ENCODE results near the gene PABPC3. TPM values are rescaled to one million over a fixed set of nuclear protein-coding genes. Genes with fewer than 3 reads are reported as not detected.
A peak's percentile ranks its signal among the peaks of the same experiment; 100 is the strongest.

Gene PABPC3
- total and polyA plus RNA-seq, 9 donors = 0.09 to 0.83 (median 0.62) TPM

GRCh38 chr13:25110956-25111584 lies 15.1 kb downstream of the PABPC3 start:
- 50% methylated on average over 1 of the region's 1 CpG for WGBS (ENCODE audit: insufficient coverage)
- Histone ChIP-seq H3K27me3 (ENCODE audit: control insufficient read depth, insufficient read depth, low read length) (peaks cover 3% of the 10 kb centered on the region), H3K4me1 (ENCODE audit: control insufficient read depth, insufficient read depth, low read length) (no peaks in the 10 kb centered on the region), H3K27ac (ENCODE audit: low read length) (no peak overlapping the region), H3K36me3 (ENCODE audit: control insufficient read depth, insufficient read depth, low read length) (no peaks in the 10 kb centered on the region), H3K4me3 (ENCODE audit: low read length) (no peak overlapping the region), H3K9me3 (replicated peaks; ENCODE audit: control insufficient read depth, low read depth, low read length) (no peaks in the 10 kb centered on the region)
- no peak for DNase-seq

- DNase-seq = no peak
- no peaks in the 10 kb centered on the region for H3K9me3 ChIP-seq (replicated peaks; ENCODE audit: control insufficient read depth, low read depth, low read length)
- no peak overlapping the region for H3K27ac ChIP-seq (ENCODE audit: low read length)
- no CpG with 5 or more reads among the region's 2 CpGs for WGBS (ENCODE audit: insufficient coverage)
- H3K4me3 ChIP-seq (ENCODE audit: low read length) = no peak overlapping the region
- H3K36me3 ChIP-seq (ENCODE audit: control insufficient read depth, insufficient read depth, low read length) = no peaks in the 10 kb centered on the region
- peaks cover 3% of the 10 kb centered on the region for H3K27me3 ChIP-seq (ENCODE audit: control insufficient read depth, insufficient read depth, low read length)
- no peaks in the 10 kb centered on the region for H3K4me1 ChIP-seq (ENCODE audit: control insufficient read depth, insufficient read depth, low read length)
These were observed 15.6 kb downstream of the PABPC3 start for GRCh38 chr13:25111585-25111956.

- Histone ChIP-seq H3K4me3 (ENCODE audit: low read length) (no peak overlapping the region), H3K36me3 (ENCODE audit: control insufficient read depth, insufficient read depth, low read length) (no peaks in the 10 kb centered on the region), H3K4me1 (ENCODE audit: control insufficient read depth, insufficient read depth, low read length) (no peaks in the 10 kb centered on the region), H3K9me3 (replicated peaks; ENCODE audit: control insufficient read depth, low read depth, low read length) (no peaks in the 10 kb centered on the region), H3K27me3 (ENCODE audit: control insufficient read depth, insufficient read depth, low read length) (peaks cover 4% of the 10 kb centered on the region), H3K27ac (ENCODE audit: low read length) (no peak overlapping the region)
- 29% methylated on average over 1 of the region's 3 CpGs for WGBS (ENCODE audit: insufficient coverage)
- DNase-seq = peak; percentile 8
These were observed 16.8 kb downstream of the PABPC3 start for GRCh38 chr13:25112695-25113255.

DNA sequence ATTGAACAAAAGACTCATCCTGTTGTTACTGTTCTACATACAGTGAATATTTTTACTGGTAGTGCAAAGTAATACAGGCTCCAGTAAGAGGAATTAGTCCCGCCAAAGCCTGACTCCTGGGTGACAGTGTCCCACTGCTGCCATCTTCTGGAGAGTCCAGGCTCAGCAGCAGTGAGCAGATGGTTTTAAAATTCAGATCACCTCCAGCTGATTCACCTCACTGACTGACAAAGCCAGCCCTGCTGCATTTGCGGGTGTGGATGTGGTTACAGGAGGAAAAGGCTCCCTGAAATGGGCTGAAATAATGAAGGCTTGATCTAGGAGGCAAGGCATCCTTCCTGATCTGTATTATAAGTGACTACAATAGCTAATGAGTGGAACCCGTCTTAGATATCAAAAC lies 18.3 kb downstream of the PABPC3 start:
- Histone ChIP-seq H3K4me3 (ENCODE audit: low read length) (no peak overlapping the region), H3K9me3 (replicated peaks; ENCODE audit: control insufficient read depth, low read depth, low read length) (no peaks in the 10 kb centered on the region), H3K4me1 (ENCODE audit: control insufficient read depth, insufficient read depth, low read length) (no peaks in the 10 kb centered on the region), H3K36me3 (ENCODE audit: control insufficient read depth, insufficient read depth, low read length) (no peaks in the 10 kb centered on the region), H3K27ac (ENCODE audit: low read length) (no peak overlapping the region), H3K27me3 (ENCODE audit: control insufficient read depth, insufficient read depth, low read length) (peaks cover 4% of the 10 kb centered on the region)
- peak; percentile 85 for DNase-seq
- WGBS (ENCODE audit: insufficient coverage) = 0% methylated on average over 1 of the region's 3 CpGs

GRCh38 chr13:25116044-25116443 lies 20.1 kb downstream of the PABPC3 start:
- Histone ChIP-seq H3K27me3 (ENCODE audit: control insufficient read depth, insufficient read depth, low read length) (peaks cover 4% of the 10 kb centered on the region), H3K9me3 (replicated peaks; ENCODE audit: control insufficient read depth, low read depth, low read length) (no peaks in the 10 kb centered on the region), H3K4me1 (ENCODE audit: control insufficient read depth, insufficient read depth, low read length) (no peaks in the 10 kb centered on the region), H3K27ac (ENCODE audit: low read length) (no peak overlapping the region), H3K36me3 (ENCODE audit: control insufficient read depth, insufficient read depth, low read length) (no peaks in the 10 kb centered on the region), H3K4me3 (ENCODE audit: low read length) (no peak overlapping the region)
- no peak for DNase-seq
- whole genome bisulfite sequencing (ENCODE audit: insufficient coverage) = 86% methylated on average over 2 of the region's 3 CpGs

- WGBS (ENCODE audit: insufficient coverage) = 78% methylated on average over 16 of the region's 16 CpGs
- Histone ChIP-seq H3K27me3 (ENCODE audit: control insufficient read depth, insufficient read depth, low read length) (peaks cover 4% of the 10 kb centered on the region), H3K4me1 (ENCODE audit: control insufficient read depth, insufficient read depth, low read length) (no peaks in the 10 kb centered on the region)
These were observed 21.4 kb downstream of the PABPC3 start for GRCh38 chr13:25117312-25117711.

DNA sequence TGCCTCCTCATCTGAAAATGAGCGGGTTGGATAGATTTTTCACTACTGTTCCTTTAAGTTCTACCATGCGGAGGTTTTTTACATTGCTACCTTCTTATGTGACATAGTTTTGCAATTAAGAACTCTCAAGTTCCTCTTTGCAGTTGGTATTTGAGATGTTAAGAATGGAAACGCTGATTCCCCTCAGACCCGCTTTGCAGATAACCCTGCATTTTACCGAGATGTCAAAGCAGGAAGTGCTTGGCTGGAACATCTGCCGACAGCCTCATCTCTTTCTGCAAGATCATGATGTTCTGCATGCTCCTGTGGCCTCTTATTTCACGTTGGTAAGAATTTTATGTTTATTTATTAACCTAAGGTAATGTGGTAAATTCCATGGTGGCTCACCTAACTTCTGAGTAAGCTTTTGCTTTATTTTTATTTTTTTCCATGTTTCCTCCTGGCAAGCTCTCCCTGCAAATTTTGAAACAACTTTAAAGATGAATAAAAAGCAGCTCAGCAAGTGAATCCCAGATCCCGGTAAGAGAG lies 22.5 kb downstream of the PABPC3 start:
- WGBS (ENCODE audit: insufficient coverage) = 42% methylated on average over 3 of the region's 8 CpGs
- no peak for DNase-seq

More at GRCh38 chr13:25117312-25117711, 21.4 kb downstream of the PABPC3 start:
- no peak overlapping the region for H3K27ac ChIP-seq (ENCODE audit: low read length)
- no peaks in the 10 kb centered on the region for H3K9me3 ChIP-seq (replicated peaks; ENCODE audit: control insufficient read depth, low read depth, low read length)
- H3K36me3 ChIP-seq (ENCODE audit: control insufficient read depth, insufficient read depth, low read length) = no peaks in the 10 kb centered on the region
- no peak overlapping the region for H3K4me3 ChIP-seq (ENCODE audit: low read length)
- no peak for DNase-seq

DNA sequence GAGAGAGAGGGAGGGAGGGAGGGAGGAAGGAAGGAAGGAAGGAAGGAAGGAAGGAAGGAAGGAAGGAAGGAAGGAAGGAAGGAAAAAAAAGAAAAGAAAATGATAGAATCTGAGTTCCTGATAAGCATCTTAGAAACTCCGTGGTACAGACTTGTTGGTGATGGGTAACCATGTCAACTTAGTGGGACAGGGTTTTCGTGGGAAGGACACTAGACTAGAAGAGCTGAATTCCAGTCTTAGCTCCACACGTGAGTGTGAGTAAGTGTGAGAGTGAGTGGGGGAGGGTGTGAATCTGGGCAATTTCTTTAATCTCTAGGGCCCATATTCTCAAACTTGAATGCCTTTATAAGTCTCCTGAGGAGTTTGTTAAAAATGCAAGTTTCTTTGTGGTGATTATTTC lies 35.0 kb downstream of the PABPC3 start:
- H3K27ac ChIP-seq (ENCODE audit: low read length) = no peak overlapping the region
- WGBS (ENCODE audit: insufficient coverage) = 41% methylated on average over 2 of the region's 3 CpGs
- DNase-seq = no peak
- H3K36me3 ChIP-seq (ENCODE audit: control insufficient read depth, insufficient read depth, low read length) = no peaks in the 10 kb centered on the region
- no peaks in the 10 kb centered on the region for H3K9me3 ChIP-seq (replicated peaks; ENCODE audit: control insufficient read depth, low read depth, low read length)
- H3K4me1 ChIP-seq (ENCODE audit: control insufficient read depth, insufficient read depth, low read length) = no peaks in the 10 kb centered on the region
- peaks cover 3% of the 10 kb centered on the region for H3K27me3 ChIP-seq (ENCODE audit: control insufficient read depth, insufficient read depth, low read length)
- H3K4me3 ChIP-seq (ENCODE audit: low read length) = no peak overlapping the region

More for the DNA sequence above, 22.5 kb downstream of the PABPC3 start:
- no peak overlapping the region for H3K27ac ChIP-seq (ENCODE audit: low read length)
- H3K4me1 ChIP-seq (ENCODE audit: control insufficient read depth, insufficient read depth, low read length) = no peaks in the 10 kb centered on the region
- peaks cover 4% of the 10 kb centered on the region for H3K27me3 ChIP-seq (ENCODE audit: control insufficient read depth, insufficient read depth, low read length)
- H3K36me3 ChIP-seq (ENCODE audit: control insufficient read depth, insufficient read depth, low read length) = no peaks in the 10 kb centered on the region
- no peak overlapping the region for H3K4me3 ChIP-seq (ENCODE audit: low read length)
- no peaks in the 10 kb centered on the region for H3K9me3 ChIP-seq (replicated peaks; ENCODE audit: control insufficient read depth, low read depth, low read length)

DNA sequence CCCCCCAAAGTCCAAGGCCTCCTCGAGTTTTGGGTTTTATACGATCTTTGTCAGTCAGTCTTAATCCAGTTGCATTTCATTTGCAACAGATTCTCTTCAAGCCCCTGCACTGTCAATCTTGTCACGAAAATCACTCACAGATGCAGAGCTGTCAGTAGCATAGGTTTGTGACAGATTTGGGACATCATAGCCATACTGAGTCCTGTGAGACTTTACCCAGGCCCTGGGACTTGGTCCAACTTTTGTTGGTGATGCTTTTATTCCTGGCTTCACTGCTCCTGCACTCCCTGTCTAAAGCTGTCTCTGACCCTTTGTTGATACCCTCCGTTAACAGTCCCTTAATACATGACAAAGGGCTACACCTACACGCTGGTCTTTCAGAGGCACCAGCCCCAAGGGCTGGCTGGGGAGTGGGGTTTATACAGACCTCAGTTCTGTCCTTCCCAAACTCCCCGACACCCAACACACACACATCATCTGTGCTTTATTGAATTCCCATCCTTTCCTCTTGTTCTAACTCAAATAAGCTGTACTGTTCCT lies 36.0 kb downstream of the PABPC3 start:
- no peak overlapping the region for H3K27ac ChIP-seq (ENCODE audit: low read length)
- DNase-seq = no peak
- 53% methylated on average over 3 of the region's 6 CpGs for WGBS (ENCODE audit: insufficient coverage)
- H3K4me1 ChIP-seq (ENCODE audit: control insufficient read depth, insufficient read depth, low read length) = no peaks in the 10 kb centered on the region
- no peaks in the 10 kb centered on the region for H3K36me3 ChIP-seq (ENCODE audit: control insufficient read depth, insufficient read depth, low read length)
- H3K27me3 ChIP-seq (ENCODE audit: control insufficient read depth, insufficient read depth, low read length) = peaks cover 7% of the 10 kb centered on the region
- no peak overlapping the region for H3K4me3 ChIP-seq (ENCODE audit: low read length)
- H3K9me3 ChIP-seq (replicated peaks; ENCODE audit: control insufficient read depth, low read depth, low read length) = no peaks in the 10 kb centered on the region

- H3K9me3 ChIP-seq (replicated peaks; ENCODE audit: control insufficient read depth, low read depth, low read length) = no peaks in the 10 kb centered on the region
- H3K4me3 ChIP-seq (ENCODE audit: low read length) = no peak overlapping the region
- no peak overlapping the region for H3K27ac ChIP-seq (ENCODE audit: low read length)
- peaks cover 13% of the 10 kb centered on the region for H3K27me3 ChIP-seq (ENCODE audit: control insufficient read depth, insufficient read depth, low read length)
- DNase-seq = peak; percentile 53
- WGBS (ENCODE audit: insufficient coverage) = 49% methylated on average over 2 of the region's 5 CpGs
- no peaks in the 10 kb centered on the region for H3K36me3 ChIP-seq (ENCODE audit: control insufficient read depth, insufficient read depth, low read length)
- no peaks in the 10 kb centered on the region for H3K4me1 ChIP-seq (ENCODE audit: control insufficient read depth, insufficient read depth, low read length)
These were observed 36.9 kb downstream of the PABPC3 start for GRCh38 chr13:25132751-25133390.
